GM20000 (cell line): ENCODE results near the gene PRDM5.

Source experiments
- DNase-seq: peaks from one replicate; pipeline ENCODE4 v3.0.0; 2012; ENCODE audit warnings: low spot score
- CTCF ChIP-seq: IDR thresholded peaks from 2 replicates; pipeline ENCODE4 v1.5.1; 2012; ENCODE audit warnings: mild to moderate bottlenecking, control low read depth; ENCODE audit errors: extremely low read depth, missing control alignments

PRDM5 gene

GRCh38 chr4:120922381-120923206 lies at the start of gene PRDM5:
PRDM5 (minus strand) TSS chr4:120922726; CDS start chr4:120922608, 118 bp downstream.
- peak; percentile 38 for DNase-seq

GRCh38 chr4:120971884-120972283 lies 49.4 kb upstream of the PRDM5 start:
- DNase-seq = no peak
- TF ChIP-seq CTCF = no peak

More at GRCh38 chr4:120922381-120923206, at the start of gene PRDM5:
- no peak for TF ChIP-seq CTCF

GRCh38 chr4:120965938-120966337 lies 43.4 kb upstream of the PRDM5 start:
- DNase-seq = no peak
- TF ChIP-seq CTCF = no peak

DNA sequence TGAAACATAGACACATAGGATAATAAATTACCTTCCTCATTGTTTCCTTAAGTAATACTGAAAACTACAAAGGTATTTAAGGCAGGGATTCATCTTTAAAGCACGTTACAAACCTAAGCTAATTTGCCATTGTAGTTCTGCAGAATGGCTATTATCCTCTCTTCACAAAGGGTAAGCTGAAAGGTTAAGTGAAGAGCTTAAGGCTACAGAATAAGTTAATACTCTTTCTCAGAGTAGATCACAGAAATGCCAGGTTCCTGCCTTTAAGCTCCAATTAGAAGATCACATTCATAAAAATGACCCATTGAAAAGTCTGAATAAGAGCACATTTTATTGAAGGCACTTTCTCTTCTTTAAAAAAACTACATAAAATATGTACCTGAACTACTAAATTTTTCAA lies 42.1 kb upstream of the PRDM5 start:
- TF ChIP-seq CTCF = no peak
- no peak for DNase-seq

DNA sequence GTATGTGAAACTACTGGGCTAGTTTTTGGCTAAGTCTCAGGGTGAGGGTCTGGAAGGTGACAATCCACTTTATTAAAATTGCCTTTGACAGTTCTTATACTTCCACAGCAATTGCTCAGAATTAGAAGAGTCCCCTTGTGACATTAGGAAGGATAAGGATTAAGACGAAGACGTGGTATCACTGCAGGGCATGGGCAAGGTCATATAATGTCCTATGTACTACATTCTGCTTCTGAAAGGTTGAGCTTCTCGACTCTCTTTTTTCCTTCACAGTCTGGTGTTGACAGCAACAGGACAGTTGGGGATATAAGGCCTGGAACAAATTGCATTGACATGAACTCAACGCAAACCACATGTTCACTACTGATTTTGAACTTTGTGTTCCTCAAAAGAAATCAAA lies 40.9 kb upstream of the PRDM5 start:
- DNase-seq = no peak

GRCh38 chr4:120960656-120961267 lies 38.2 kb upstream of the PRDM5 start:
- TF ChIP-seq CTCF = no peak
- no peak for DNase-seq

More for the DNA sequence above, 40.9 kb upstream of the PRDM5 start:
- TF ChIP-seq CTCF = no peak

DNA sequence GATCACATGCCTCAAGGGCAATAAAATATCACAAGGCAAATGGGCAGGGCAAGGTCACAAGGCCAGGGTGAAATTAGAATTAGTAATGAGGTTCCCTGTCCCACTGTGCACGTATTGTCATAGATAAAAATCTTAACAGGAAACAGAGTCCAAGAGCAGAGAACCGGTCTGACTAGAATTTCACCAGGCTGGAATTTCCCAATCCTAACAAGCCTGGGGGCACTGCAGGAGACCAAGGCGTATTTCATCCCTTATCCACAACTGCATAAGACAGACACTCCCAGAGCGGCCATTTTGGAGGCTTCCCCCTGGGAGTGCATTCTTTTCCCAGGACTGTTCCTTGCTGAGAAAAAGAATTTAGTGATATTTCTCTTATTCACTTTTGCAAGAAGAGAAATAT lies 25.9 kb upstream of the PRDM5 start:
- TF ChIP-seq CTCF = no peak
- DNase-seq = no peak
